Calu3 (cell line): ENCODE results near the gene FCHSD2. TPM values are rescaled to one million over a fixed set of nuclear protein-coding genes. Genes with fewer than 3 reads are reported as not detected.

Source experiments
- BruUV-seq: library from RNA; stranded (reverse); fragments of 400-500 nt; replicated peaks from 2 replicates; lab custom pipeline; 2021; lab: Mats Ljungman, UMichigan
- CTCF ChIA-PET: fragments of 300-600 bp; sonication (Branson Sonifier 250); formaldehyde crosslinking; loops from one replicate; lab custom pipeline; 2022; ENCODE audit warnings: antibody characterized with exemption; lab: Charles Lee
- DNase-seq: peaks from one replicate; pipeline ENCODE4 v3.0.0; 2022
- H3K27ac Mint-ChIP-seq: one replicate; pipeline ENCODE4 v1.8.0; 2022; ENCODE audit warnings: mixed read lengths; ENCODE audit not compliant: unreplicated experiment
- H3K27me3 Mint-ChIP-seq: one replicate; pipeline ENCODE4 v1.8.0; 2022; ENCODE audit warnings: mixed read lengths; ENCODE audit not compliant: unreplicated experiment
- H3K36me3 Mint-ChIP-seq: one replicate; pipeline ENCODE4 v1.8.0; 2022; ENCODE audit warnings: mild to moderate bottlenecking, moderate library complexity, mixed read lengths; ENCODE audit not compliant: insufficient read depth, unreplicated experiment
- H3K4me1 Mint-ChIP-seq: one replicate; pipeline ENCODE4 v1.8.0; 2022; ENCODE audit warnings: mild to moderate bottlenecking, low read depth, mixed read lengths; ENCODE audit not compliant: unreplicated experiment
- H3K4me3 Mint-ChIP-seq: one replicate; pipeline ENCODE4 v1.8.0; 2022; ENCODE audit warnings: mild to moderate bottlenecking, low read depth, moderate library complexity, mixed read lengths; ENCODE audit not compliant: unreplicated experiment
- H3K9me3 Mint-ChIP-seq: one replicate; pipeline ENCODE4 v1.8.0; 2022; ENCODE audit warnings: low read depth, mixed read lengths; ENCODE audit not compliant: unreplicated experiment
- CTCF ChIP-seq: fragments of 200-600 bp; IDR thresholded peaks from one replicate; pipeline ENCODE4 v1.8.0; 2022; ENCODE audit warnings: antibody characterized with exemption; ENCODE audit not compliant: unreplicated experiment
- intact Hi-C: fragments of 100-400 bp; cut with micrococcal nuclease; formaldehyde crosslinking; loops from one replicate; pipeline ENCODE4 v1.10.0; 2022; ENCODE audit not compliant: unreplicated experiment
- total RNA-seq: library from RNA; stranded (reverse); gene quantifications from 2 replicates; pipeline ENCODE4 v1.2.3, GENCODE V29; 2022

FCHSD2 gene
- total RNA-seq, 1 experiment from 2014 or later, result 16.2 TPM

- no peaks in the 10 kb centered on the region for H3K4me1 Mint-ChIP-seq
- TF ChIP-seq CTCF, result no peak
- no TSS peak for BruUV-seq
- H3K9me3 Mint-ChIP-seq, result no peaks in the 10 kb centered on the region
- intact Hi-C loops, result no loop called here
- H3K4me3 Mint-ChIP-seq, result no peak overlapping the region
- no peaks in the 10 kb centered on the region for H3K27me3 Mint-ChIP-seq
- CTCF ChIA-PET, result no interaction called here
- DNase-seq, result no peak
- no peaks in the 10 kb centered on the region for H3K36me3 Mint-ChIP-seq
- H3K27ac Mint-ChIP-seq, result no peak overlapping the region
These were observed 256.1 kb downstream of the FCHSD2 start for GRCh38 chr11:72885749-72886609.

- Mint-ChIP-seq H3K27ac (no peak overlapping the region), H3K4me3 (no peak overlapping the region), H3K27me3 (no peaks in the 10 kb centered on the region), H3K36me3 (no peaks in the 10 kb centered on the region), H3K4me1 (no peaks in the 10 kb centered on the region), H3K9me3 (no peaks in the 10 kb centered on the region)
- CTCF ChIA-PET, result no interaction called here
- intact Hi-C loops, result no loop called here
- BruUV-seq, result no TSS peak
- TF ChIP-seq CTCF, result no peak
- no peak for DNase-seq
These were observed 266.0 kb downstream of the FCHSD2 start for GRCh38 chr11:72876147-72876546.

GRCh38 chr11:72875736-72876135 is 266.4 kb downstream of the FCHSD2 start:
- DNase-seq, result no peak
- Mint-ChIP-seq H3K36me3 (no peaks in the 10 kb centered on the region), H3K9me3 (no peaks in the 10 kb centered on the region), H3K4me1 (no peaks in the 10 kb centered on the region), H3K27ac (no peak overlapping the region), H3K4me3 (no peak overlapping the region), H3K27me3 (no peaks in the 10 kb centered on the region)
- CTCF ChIA-PET, result no interaction called here
- TF ChIP-seq CTCF, result no peak
- intact Hi-C loops, result no loop called here
- BruUV-seq, result no TSS peak

GRCh38 chr11:72872012-72872411 is 270.1 kb downstream of the FCHSD2 start:
- H3K4me3 Mint-ChIP-seq, result no peak overlapping the region
- no peak for DNase-seq
- no peak for TF ChIP-seq CTCF
- H3K9me3 Mint-ChIP-seq, result no peaks in the 10 kb centered on the region
- CTCF ChIA-PET, result no interaction called here
- peaks cover 8% of the 10 kb centered on the region for H3K4me1 Mint-ChIP-seq
- intact Hi-C loops, result no loop called here
- no peaks in the 10 kb centered on the region for H3K27me3 Mint-ChIP-seq
- H3K36me3 Mint-ChIP-seq, result no peaks in the 10 kb centered on the region
- BruUV-seq, result no TSS peak
- H3K27ac Mint-ChIP-seq, result no peak overlapping the region
